Neural crest cell (in vitro differentiated cells): ENCODE data around the gene PTPMT1. TPM values are rescaled to one million over a fixed set of nuclear protein-coding genes. Genes with fewer than 3 reads are reported as not detected.
A peak's percentile ranks its signal among the peaks of the same experiment; 100 is the strongest.

ENCODE experiments used
- DNase-seq: peaks from one replicate; pipeline ENCODE4 v3.0.0; 2021; ENCODE audit warnings: low read depth, mixed read lengths, low spot score
- H3K27ac Mint-ChIP-seq: one replicate; pipeline ENCODE4 v1.8.0; 2021; ENCODE audit warnings: mild to moderate bottlenecking, mixed read lengths; ENCODE audit not compliant: unreplicated experiment
- H3K27me3 Mint-ChIP-seq: 2 replicates; pipeline ENCODE4 v1.8.0; 2021; ENCODE audit warnings: low read depth, mild to moderate bottlenecking, mixed read lengths
- H3K36me3 Mint-ChIP-seq: 2 replicates; pipeline ENCODE4 v1.8.0; 2021; ENCODE audit warnings: low read depth, mild to moderate bottlenecking, mixed read lengths
- H3K4me1 Mint-ChIP-seq: 2 replicates; pipeline ENCODE4 v1.8.0; 2021; ENCODE audit warnings: mixed read lengths
- H3K4me3 Mint-ChIP-seq: one replicate; pipeline ENCODE4 v1.8.0; 2021; ENCODE audit warnings: mild to moderate bottlenecking, mixed read lengths
- H3K9me3 Mint-ChIP-seq: 2 replicates; pipeline ENCODE4 v1.8.0; 2021; ENCODE audit warnings: mixed read lengths
- CTCF ChIP-seq: fragments of 200-600 bp; sonication (generic); conservative IDR thresholded peaks from 2 replicates; pipeline ENCODE4 v1.5.0; 2021; ENCODE audit warnings: antibody characterized with exemption, mild to moderate bottlenecking
- long read RNA-seq: library from polyadenylated mRNA; unstranded; transcript quantifications from one replicate; pipeline ENCODE4 v2.0.0, GENCODE V29; 2020
- total RNA-seq: library from RNA; stranded (reverse); gene quantifications from 2 replicates; pipeline ENCODE4 v1.2.1, GENCODE V29; 2021

The PTPMT1 gene
- total RNA-seq: 41.8 and 47.0 TPM in 2 replicates
- long read RNA-seq, transcript PTPMT1-201 (3 exons, 928 nt): minor isoform, 5 of 18 reads
- long read RNA-seq, transcript PTPMT1-202 (4 exons, 768 nt): major isoform, 10 of 18 reads
- long read RNA-seq, partial matches to known transcripts: 0 of 18 reads
- long read RNA-seq, other reads (novel, unspliced or antisense): 0 of 18 reads

DNA sequence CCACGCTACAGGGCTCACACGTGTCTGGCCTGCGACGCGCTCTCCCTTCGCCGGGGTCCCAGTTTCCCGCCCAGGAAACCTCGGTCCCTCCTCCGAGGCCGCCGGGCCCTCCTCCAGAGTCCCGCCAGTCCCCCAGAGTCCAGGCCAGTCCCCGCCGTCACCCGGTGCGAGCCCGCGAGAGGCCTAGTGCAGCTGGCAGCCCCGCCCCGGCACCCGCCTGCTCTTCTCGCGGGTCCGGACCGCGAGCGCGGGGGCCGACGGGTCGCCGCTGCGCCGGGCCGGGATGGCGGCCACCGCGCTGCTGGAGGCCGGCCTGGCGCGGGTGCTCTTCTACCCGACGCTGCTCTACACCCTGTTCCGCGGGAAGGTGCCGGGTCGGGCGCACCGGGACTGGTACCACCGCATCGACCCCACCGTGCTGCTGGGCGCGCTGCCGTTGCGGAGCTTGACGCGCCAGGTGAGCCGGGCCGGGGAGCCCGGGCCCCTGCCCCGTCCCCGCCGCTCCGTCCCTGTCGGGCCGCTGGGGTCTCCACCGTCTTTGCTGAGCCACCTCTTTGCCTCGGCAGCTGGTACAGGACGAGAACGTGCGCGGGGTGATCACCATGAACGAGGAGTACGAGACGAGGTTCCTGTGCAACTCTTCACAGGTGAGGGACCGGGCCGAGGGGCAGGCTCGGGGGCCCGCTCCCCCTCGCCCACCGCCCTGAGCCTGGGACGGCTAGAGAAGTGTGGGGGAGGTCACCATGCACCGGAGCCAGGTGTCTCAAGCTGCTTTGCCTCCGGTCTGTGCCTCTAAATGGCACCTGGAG is at the start of gene PTPMT1:
Gene PTPMT1, plus strand, starts transcription at position 260 of the 809 bp plus-strand sequence. Its CDS starts 24 bp downstream, at position 284.
- no peaks in the 10 kb centered on the region for H3K27me3 Mint-ChIP-seq
- H3K27ac Mint-ChIP-seq: peak within 1 kb of the TSS; percentile 75
- peaks cover 11% of the 10 kb centered on the region for H3K4me1 Mint-ChIP-seq
- H3K4me3 Mint-ChIP-seq: peak within 1 kb of the TSS; percentile 87
- no peak for TF ChIP-seq CTCF
- DNase-seq: peak; percentile 55
- H3K9me3 Mint-ChIP-seq: no peaks in the 10 kb centered on the region
- no peaks in the 10 kb centered on the region for H3K36me3 Mint-ChIP-seq

- Mint-ChIP-seq H3K9me3 (no peaks in the 10 kb centered on the region), H3K27me3 (no peaks in the 10 kb centered on the region), H3K4me3 (no peak overlapping the region), H3K27ac (no peak overlapping the region), H3K4me1 (peaks cover 52% of the 10 kb centered on the region), H3K36me3 (no peaks in the 10 kb centered on the region)
- DNase-seq: no peak
- TF ChIP-seq CTCF: no peak
Observed at GRCh38 chr11:47516155-47516554, 49.2 kb upstream of the PTPMT1 start.

GRCh38 chr11:47516984-47517853 is 48.2 kb upstream of the PTPMT1 start:
- H3K9me3 Mint-ChIP-seq: no peaks in the 10 kb centered on the region
- TF ChIP-seq CTCF: no peak
- DNase-seq: no peak
- H3K36me3 Mint-ChIP-seq: no peaks in the 10 kb centered on the region
- peak overlapping the region; percentile 50 for H3K27ac Mint-ChIP-seq
- H3K4me3 Mint-ChIP-seq: no peak overlapping the region
- peaks cover 46% of the 10 kb centered on the region for H3K4me1 Mint-ChIP-seq
- H3K27me3 Mint-ChIP-seq: no peaks in the 10 kb centered on the region

- H3K4me3 Mint-ChIP-seq: no peak overlapping the region
Observed at GRCh38 chr11:47518212-47518964, 47.0 kb upstream of the PTPMT1 start.

More at GRCh38 chr11:47518212-47518964, 47.0 kb upstream of the PTPMT1 start:
- Mint-ChIP-seq H3K4me1 (peaks cover 43% of the 10 kb centered on the region), H3K27ac (no peak overlapping the region), H3K27me3 (no peaks in the 10 kb centered on the region), H3K36me3 (no peaks in the 10 kb centered on the region), H3K9me3 (no peaks in the 10 kb centered on the region)
- TF ChIP-seq CTCF: no peak
- DNase-seq: no peak
